ENCODE results near the gene BRD3.

- TF ChIP-seq CTCF (IDR thresholded peaks at IDR 0.05; ENCODE audit: low read depth, low read length) (no peak), EZH2phosphoT487 (IDR thresholded peaks at IDR 0.05; ENCODE audit: low read depth) (no peak)
Measured at GRCh38 chr9:134053941-134054761, 13.7 kb downstream of the BRD3 start.
